HCT116 (cell line): ENCODE measurements around the gene KCNIP3. TPM values are rescaled to one million over a fixed set of nuclear protein-coding genes. Genes with fewer than 3 reads are reported as not detected.

Source experiments
- ATAC-seq: fragments of 200-7000 bp; cut with Tn5 transposase; 2 replicates; pipeline ENCODE4 v1.9.1; 2020; ENCODE audit warnings: mild to moderate bottlenecking, moderate library complexity
- BruUV-seq: library from RNA; stranded (reverse); fragments of 400-500 nt; replicated peaks from 2 replicates; lab custom pipeline; 2021; lab: Mats Ljungman, UMichigan
- CTCF ChIA-PET: fragments of 300-600 bp; sonication (Branson Sonifier 250); formaldehyde crosslinking; loops from one replicate; lab custom pipeline; 2021; ENCODE audit warnings: antibody characterized with exemption; lab: Charles Lee
- POLR2A ChIA-PET: fragments of 300-600, 350-600 bp; sonication (Branson Sonifier 250); formaldehyde crosslinking; loops from one replicate; lab custom pipeline; 2021; ENCODE audit warnings: antibody characterized with exemption; lab: Charles Lee
- RAD21 ChIA-PET, 2 experiments: fragments of 300-600 bp; sonication (Branson Sonifier 250); formaldehyde crosslinking; loops; one replicate each; lab custom pipeline; 2023; ENCODE audit warnings: low total read pairs in 2 of 2; ENCODE audit not compliant: uncharacterized antibody in 2 of 2, unreplicated experiment in 2 of 2, low non-redundant PET in 1 of 2; lab: Charles Lee
- DNase-seq: peaks from one replicate; pipeline ENCODE4 v3.0.0-alpha.2; 2010; ENCODE audit warnings: low read depth, low spot score
- H2AFZ ChIP-seq: fragments of 200-600 bp; shearing (Covaris generic), sonication (generic); 2 replicates; pipeline ENCODE4 v1.6.1; 2017; ENCODE audit warnings: low read depth, mixed run types, mixed read lengths, antibody characterized with exemption, low read length; ENCODE audit not compliant: poor library complexity, severe bottlenecking
- H3K27ac ChIP-seq: 2 replicates; pipeline ENCODE4 v1.5.1; 2012; ENCODE audit warnings: low read depth, low read length
- H3K27me3 ChIP-seq: fragments of 200-600 bp; sonication (generic); 2 replicates; pipeline ENCODE4 v1.6.1; 2016; ENCODE audit warnings: mixed run types, low read length, mixed read lengths; ENCODE audit not compliant: insufficient read depth
- H3K36me3 ChIP-seq, 2 experiments: fragments of 200-500 bp in 1 of 2; fragments of 200-600 bp in 1 of 2; sonication (Bioruptor generic) in 1 of 2; sonication (generic) in 1 of 2; 2 replicates each; pipeline versions ENCODE4 v1.5.1 to v1.6.1; 2014 to 2016; ENCODE audit warnings: low read length in 2 of 2, inconsistent platforms in 1 of 2, mixed read lengths in 1 of 2, mixed run types in 1 of 2; ENCODE audit not compliant: insufficient read depth in 2 of 2, control insufficient read depth in 1 of 2
- H3K4me1 ChIP-seq, 2 experiments: fragments of 200-600 bp in 1 of 2; sonication (generic) in 1 of 2; 2 replicates each; pipeline versions ENCODE4 v1.5.1 to v1.6.1; 2012 to 2017; ENCODE audit warnings: low read length in 2 of 2, inconsistent platforms in 1 of 2, mild to moderate bottlenecking in 1 of 2, mixed read lengths in 1 of 2, mixed run types in 1 of 2, moderate library complexity in 1 of 2; ENCODE audit not compliant: insufficient read depth in 2 of 2, control insufficient read depth in 1 of 2
- H3K4me2 ChIP-seq: fragments of 200-600 bp; sonication (generic); 2 replicates; pipeline ENCODE4 v1.6.1; 2017; ENCODE audit warnings: mixed run types, low read length, mixed read lengths
- H3K4me3 ChIP-seq, 2 experiments: fragments of 200-600 bp in 1 of 2; sonication (generic) in 1 of 2; replicated peaks in 1 of 2; 2 replicates each; pipeline ENCODE4 v1.5.1; 2011 to 2016; ENCODE audit warnings: low read length in 2 of 2, control low read depth in 1 of 2, low read depth in 1 of 2, mild to moderate bottlenecking in 1 of 2, mixed read lengths in 1 of 2, mixed run types in 1 of 2
- H3K79me2 ChIP-seq: fragments of 200-600 bp; sonication (generic); 2 replicates; pipeline ENCODE4 v1.6.1; 2017; ENCODE audit warnings: mild to moderate bottlenecking, mixed run types, low read length, moderate library complexity, mixed read lengths; ENCODE audit not compliant: insufficient read depth
- H3K9ac ChIP-seq: fragments of 200-600 bp; sonication (generic); 2 replicates; pipeline ENCODE4 v1.6.1; 2016; ENCODE audit warnings: low read length, mixed read lengths
- H3K9me2 ChIP-seq: fragments of 200-600 bp; sonication (generic), shearing (Covaris generic); 2 replicates; pipeline ENCODE4 v1.6.1; 2017; ENCODE audit warnings: mixed run types, mild to moderate bottlenecking, moderate library complexity; ENCODE audit not compliant: insufficient read depth
- H3K9me3 ChIP-seq, 2 experiments: fragments of 200-500 bp in 1 of 2; fragments of 200-600 bp in 1 of 2; sonication (Bioruptor generic) in 1 of 2; sonication (generic) in 1 of 2; 2 replicates each; pipeline ENCODE4 v1.6.1; 2014 to 2017; ENCODE audit warnings: low read length in 2 of 2, mixed read lengths in 2 of 2, inconsistent platforms in 1 of 2, low read depth in 1 of 2, mild to moderate bottlenecking in 1 of 2, mixed run types in 1 of 2, moderate library complexity in 1 of 2; ENCODE audit not compliant: control insufficient read depth in 1 of 2, insufficient read depth in 1 of 2
- H4K20me1 ChIP-seq: fragments of 200-600 bp; sonication (generic), shearing (Covaris generic); 2 replicates; pipeline ENCODE4 v1.6.1; 2017; ENCODE audit warnings: mixed run types, mild to moderate bottlenecking, moderate library complexity; ENCODE audit not compliant: insufficient read depth
- CEBPB ChIP-seq: IDR thresholded peaks from 2 replicates; pipeline ENCODE4 v1.6.1; 2012; ENCODE audit warnings: low read depth
- ELF1 ChIP-seq: IDR thresholded peaks from 2 replicates; pipeline ENCODE4 v1.6.1; 2012; ENCODE audit warnings: low read depth, borderline replicate concordance
- EZH2 ChIP-seq: fragments of 200-600 bp; sonication (generic); IDR thresholded peaks from 2 replicates; pipeline ENCODE4 v1.6.1; 2017; ENCODE audit warnings: antibody characterized with exemption, mixed run types
- EZH2phosphoT487 ChIP-seq: fragments of 200-600 bp; IDR thresholded peaks from 2 replicates; pipeline ENCODE4 v1.6.1; 2018; ENCODE audit warnings: antibody characterized with exemption, borderline replicate concordance
- FOSL1 ChIP-seq: IDR thresholded peaks from 2 replicates; pipeline ENCODE4 v1.6.1; 2012; ENCODE audit warnings: low read depth
- JUND ChIP-seq: IDR thresholded peaks from 2 replicates; pipeline ENCODE4 v1.6.1; 2012
- POLR2A ChIP-seq: IDR thresholded peaks from 2 replicates; pipeline ENCODE4 v1.7.0; 2011; ENCODE audit warnings: borderline replicate concordance; ENCODE audit not compliant: insufficient read depth, insufficient read length; ENCODE audit errors: extremely low read depth
- POLR2AphosphoS5 ChIP-seq: IDR thresholded peaks from 2 replicates; pipeline ENCODE4 v1.6.1; 2011; ENCODE audit warnings: mild to moderate bottlenecking, low read depth, low read length, moderate library complexity
- RAD21 ChIP-seq: IDR thresholded peaks from 2 replicates; pipeline ENCODE4 v1.6.1; 2012; ENCODE audit warnings: low read depth, mild to moderate bottlenecking
- SIN3A ChIP-seq: IDR thresholded peaks from 2 replicates; pipeline ENCODE4 v1.6.1; 2012; ENCODE audit warnings: low read depth
- SP1 ChIP-seq: IDR thresholded peaks from 2 replicates; pipeline ENCODE4 v1.6.1; 2012; ENCODE audit warnings: low read depth
- SRF ChIP-seq: IDR thresholded peaks from 2 replicates; pipeline ENCODE4 v1.6.1; 2012; ENCODE audit warnings: low read depth
- YY1 ChIP-seq: IDR thresholded peaks from 2 replicates; pipeline ENCODE4 v1.6.1; 2011; ENCODE audit warnings: low read length, low read depth, moderate library complexity, mild to moderate bottlenecking; ENCODE audit not compliant: insufficient replicate concordance; ENCODE audit errors: extremely low read depth
- ZFX ChIP-seq: fragments of 450-650 bp; IDR thresholded peaks from 2 replicates; pipeline ENCODE4 v1.6.1; 2017
- ZNF274 ChIP-seq: fragments of 200-500 bp; sonication (Bioruptor generic); IDR thresholded peaks from 2 replicates; pipeline ENCODE4 v1.6.1; 2014; ENCODE audit warnings: mild to moderate bottlenecking, low read depth, low read length, inconsistent platforms
- intact Hi-C: fragments of 100-400 bp; cut with micrococcal nuclease; formaldehyde crosslinking; loops from 2 replicates; pipeline ENCODE4 v1.10.0; 2022
- total RNA-seq: library from RNA; stranded (reverse); gene quantifications from one replicate; pipeline ENCODE4 v1.2.1, GENCODE V29; 2021; ENCODE audit not compliant: unreplicated experiment
- TF ChIP-seq, protein P1 (sequence below), 3 experiments: fragments of 200-600 bp in 1 of 3; sonication (generic) in 1 of 3; IDR thresholded peaks in 2 of 3; conservative IDR thresholded peaks in 1 of 3; 2 replicates each; pipeline ENCODE4 v1.5.1; 2012 to 2017; ENCODE audit warnings: low read depth in 2 of 3, low read length in 2 of 3, antibody characterized with exemption in 1 of 3, borderline replicate concordance in 1 of 3, control low read depth in 1 of 3, mild to moderate bottlenecking in 1 of 3, mixed read lengths in 1 of 3, mixed run types in 1 of 3, moderate library complexity in 1 of 3; ENCODE audit not compliant: insufficient read depth in 1 of 3
- TF ChIP-seq, protein P2 (sequence below): IDR thresholded peaks from 2 replicates; pipeline ENCODE4 v1.6.1; 2012; ENCODE audit warnings: low read depth
- TF ChIP-seq, protein P3 (sequence below): IDR thresholded peaks from 2 replicates; pipeline ENCODE4 v1.6.1; 2011; ENCODE audit warnings: mild to moderate bottlenecking, low read length, moderate library complexity; ENCODE audit not compliant: insufficient replicate concordance; ENCODE audit errors: extremely low read depth
- TF ChIP-seq, protein P4 (sequence below): IDR thresholded peaks from 2 replicates; pipeline ENCODE4 v1.6.1; 2012

KCNIP3 gene
- total RNA-seq, 1 experiment from 2014 or later: 3.1 TPM

DNA sequence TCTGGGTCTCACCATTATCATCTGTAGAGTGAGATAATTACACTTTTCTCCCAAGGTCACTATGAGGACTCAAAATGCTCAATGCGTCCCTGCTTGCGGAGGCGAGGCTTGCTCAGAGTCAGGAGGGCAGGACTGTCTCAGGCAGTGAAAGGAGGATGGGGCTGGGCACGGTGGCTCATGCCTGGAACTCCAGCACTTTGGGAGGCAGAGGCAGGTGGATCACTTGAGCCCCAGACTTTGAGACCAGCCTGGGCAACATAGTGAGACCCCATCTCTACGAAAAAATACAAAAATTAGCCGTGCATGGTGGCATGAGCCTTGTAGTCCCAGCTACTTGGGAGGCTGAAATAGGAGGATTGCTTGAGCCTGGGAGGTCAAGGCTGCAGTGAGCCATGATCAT lies 1.8 kb upstream of the KCNIP3 start:
- ATAC-seq (no peak), DNase-seq (no peak)
- intact Hi-C loops: no loop called here
- Histone ChIP-seq H3K27me3 (no peaks in the 10 kb centered on the region), H3K4me3 (no peak overlapping the region), H3K27ac (no peak overlapping the region), H3K9ac (no peak overlapping the region), H3K9me2 (no peaks in the 10 kb centered on the region), H2AFZ (no peak overlapping the region), H4K20me1 (no peaks in the 10 kb centered on the region), H3K36me3 (no peaks in the 10 kb centered on the region), H3K9me3 (0 out of 4 replicates have a peak, but pooled peaks cover 0 to 6% of the 10 kb centered on the region in 2 experiments), H3K79me2 (no peaks in the 10 kb centered on the region), H3K4me2 (no peak overlapping the region), H3K4me1 (peaks cover 3 to 9% of the 10 kb centered on the region in 2 experiments; a peak in 2 of 4 replicates)
- no TSS peak for BruUV-seq
- TF ChIP-seq, protein P1, sequence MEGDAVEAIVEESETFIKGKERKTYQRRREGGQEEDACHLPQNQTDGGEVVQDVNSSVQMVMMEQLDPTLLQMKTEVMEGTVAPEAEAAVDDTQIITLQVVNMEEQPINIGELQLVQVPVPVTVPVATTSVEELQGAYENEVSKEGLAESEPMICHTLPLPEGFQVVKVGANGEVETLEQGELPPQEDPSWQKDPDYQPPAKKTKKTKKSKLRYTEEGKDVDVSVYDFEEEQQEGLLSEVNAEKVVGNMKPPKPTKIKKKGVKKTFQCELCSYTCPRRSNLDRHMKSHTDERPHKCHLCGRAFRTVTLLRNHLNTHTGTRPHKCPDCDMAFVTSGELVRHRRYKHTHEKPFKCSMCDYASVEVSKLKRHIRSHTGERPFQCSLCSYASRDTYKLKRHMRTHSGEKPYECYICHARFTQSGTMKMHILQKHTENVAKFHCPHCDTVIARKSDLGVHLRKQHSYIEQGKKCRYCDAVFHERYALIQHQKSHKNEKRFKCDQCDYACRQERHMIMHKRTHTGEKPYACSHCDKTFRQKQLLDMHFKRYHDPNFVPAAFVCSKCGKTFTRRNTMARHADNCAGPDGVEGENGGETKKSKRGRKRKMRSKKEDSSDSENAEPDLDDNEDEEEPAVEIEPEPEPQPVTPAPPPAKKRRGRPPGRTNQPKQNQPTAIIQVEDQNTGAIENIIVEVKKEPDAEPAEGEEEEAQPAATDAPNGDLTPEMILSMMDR (IDR thresholded peaks at IDR 0.05 in 2 of 3, conservative IDR thresholded peaks at IDR 0.05 in 1 of 3; ENCODE audit: borderline replicate concordance in 1 of 3, insufficient read depth in 1 of 3, low read depth in 2 of 3, low read length in 2 of 3): no peak
- TF ChIP-seq ZFX (no peak), POLR2AphosphoS5 (no peak), JUND (no peak), SP1 (no peak), FOSL1 (no peak), ELF1 (no peak), SIN3A (no peak), CEBPB (no peak), YY1 (no peak), ZNF274 (no peak), SRF (no peak), EZH2phosphoT487 (no peak), POLR2A (no peak), RAD21 (no peak), EZH2 (no peak)
- TF ChIP-seq, protein P2, sequence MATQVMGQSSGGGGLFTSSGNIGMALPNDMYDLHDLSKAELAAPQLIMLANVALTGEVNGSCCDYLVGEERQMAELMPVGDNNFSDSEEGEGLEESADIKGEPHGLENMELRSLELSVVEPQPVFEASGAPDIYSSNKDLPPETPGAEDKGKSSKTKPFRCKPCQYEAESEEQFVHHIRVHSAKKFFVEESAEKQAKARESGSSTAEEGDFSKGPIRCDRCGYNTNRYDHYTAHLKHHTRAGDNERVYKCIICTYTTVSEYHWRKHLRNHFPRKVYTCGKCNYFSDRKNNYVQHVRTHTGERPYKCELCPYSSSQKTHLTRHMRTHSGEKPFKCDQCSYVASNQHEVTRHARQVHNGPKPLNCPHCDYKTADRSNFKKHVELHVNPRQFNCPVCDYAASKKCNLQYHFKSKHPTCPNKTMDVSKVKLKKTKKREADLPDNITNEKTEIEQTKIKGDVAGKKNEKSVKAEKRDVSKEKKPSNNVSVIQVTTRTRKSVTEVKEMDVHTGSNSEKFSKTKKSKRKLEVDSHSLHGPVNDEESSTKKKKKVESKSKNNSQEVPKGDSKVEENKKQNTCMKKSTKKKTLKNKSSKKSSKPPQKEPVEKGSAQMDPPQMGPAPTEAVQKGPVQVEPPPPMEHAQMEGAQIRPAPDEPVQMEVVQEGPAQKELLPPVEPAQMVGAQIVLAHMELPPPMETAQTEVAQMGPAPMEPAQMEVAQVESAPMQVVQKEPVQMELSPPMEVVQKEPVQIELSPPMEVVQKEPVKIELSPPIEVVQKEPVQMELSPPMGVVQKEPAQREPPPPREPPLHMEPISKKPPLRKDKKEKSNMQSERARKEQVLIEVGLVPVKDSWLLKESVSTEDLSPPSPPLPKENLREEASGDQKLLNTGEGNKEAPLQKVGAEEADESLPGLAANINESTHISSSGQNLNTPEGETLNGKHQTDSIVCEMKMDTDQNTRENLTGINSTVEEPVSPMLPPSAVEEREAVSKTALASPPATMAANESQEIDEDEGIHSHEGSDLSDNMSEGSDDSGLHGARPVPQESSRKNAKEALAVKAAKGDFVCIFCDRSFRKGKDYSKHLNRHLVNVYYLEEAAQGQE: no peak
- TF ChIP-seq, protein P3, sequence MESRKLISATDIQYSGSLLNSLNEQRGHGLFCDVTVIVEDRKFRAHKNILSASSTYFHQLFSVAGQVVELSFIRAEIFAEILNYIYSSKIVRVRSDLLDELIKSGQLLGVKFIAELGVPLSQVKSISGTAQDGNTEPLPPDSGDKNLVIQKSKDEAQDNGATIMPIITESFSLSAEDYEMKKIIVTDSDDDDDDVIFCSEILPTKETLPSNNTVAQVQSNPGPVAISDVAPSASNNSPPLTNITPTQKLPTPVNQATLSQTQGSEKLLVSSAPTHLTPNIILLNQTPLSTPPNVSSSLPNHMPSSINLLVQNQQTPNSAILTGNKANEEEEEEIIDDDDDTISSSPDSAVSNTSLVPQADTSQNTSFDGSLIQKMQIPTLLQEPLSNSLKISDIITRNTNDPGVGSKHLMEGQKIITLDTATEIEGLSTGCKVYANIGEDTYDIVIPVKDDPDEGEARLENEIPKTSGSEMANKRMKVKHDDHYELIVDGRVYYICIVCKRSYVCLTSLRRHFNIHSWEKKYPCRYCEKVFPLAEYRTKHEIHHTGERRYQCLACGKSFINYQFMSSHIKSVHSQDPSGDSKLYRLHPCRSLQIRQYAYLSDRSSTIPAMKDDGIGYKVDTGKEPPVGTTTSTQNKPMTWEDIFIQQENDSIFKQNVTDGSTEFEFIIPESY: no peak
- TF ChIP-seq, protein P4, sequence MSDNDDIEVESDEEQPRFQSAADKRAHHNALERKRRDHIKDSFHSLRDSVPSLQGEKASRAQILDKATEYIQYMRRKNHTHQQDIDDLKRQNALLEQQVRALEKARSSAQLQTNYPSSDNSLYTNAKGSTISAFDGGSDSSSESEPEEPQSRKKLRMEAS: no peak
- ChIA-PET POLR2A (no interaction called here), CTCF (interaction anchor here (0.8 kb wide), 1 partner anchor 64 kb away, joined by 3 read pairs; no protein-coding TSS in a partner anchor), RAD21 (no interaction called here)
